ENCODE results near the gene PON2. TPM values are rescaled to one million over a fixed set of nuclear protein-coding genes. Genes with fewer than 3 reads are reported as not detected.
A peak's percentile ranks its signal among the peaks of the same experiment; 100 is the strongest.

PON2 gene
- total and polyA plus RNA-seq, 8 donors: 10.5 to 48.3 (median 20.9) TPM

DNA sequence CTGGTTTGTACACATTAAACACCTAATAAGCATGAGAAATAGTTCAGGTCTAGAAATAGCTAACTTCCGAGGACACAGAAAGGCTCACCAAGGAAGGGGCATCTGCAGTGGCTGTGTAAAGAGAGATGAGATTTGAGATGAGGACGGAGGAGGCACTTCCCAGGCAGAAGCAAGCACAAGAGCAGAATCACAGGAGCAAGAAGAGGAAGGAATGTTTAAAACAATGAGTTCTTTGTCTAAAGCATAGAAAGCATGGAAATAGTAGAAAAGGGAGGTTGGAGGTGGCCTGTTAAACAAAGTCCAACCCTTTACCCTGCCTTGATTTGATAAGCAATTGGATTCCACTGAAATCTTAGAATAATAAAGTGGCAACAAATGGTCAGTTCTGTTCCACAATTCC, 27.1 kb downstream of the PON2 start:
- H3K36me3 ChIP-seq: peaks cover 0 to 2% (median 0%) of the 10 kb centered on the region in 3 donors

DNA sequence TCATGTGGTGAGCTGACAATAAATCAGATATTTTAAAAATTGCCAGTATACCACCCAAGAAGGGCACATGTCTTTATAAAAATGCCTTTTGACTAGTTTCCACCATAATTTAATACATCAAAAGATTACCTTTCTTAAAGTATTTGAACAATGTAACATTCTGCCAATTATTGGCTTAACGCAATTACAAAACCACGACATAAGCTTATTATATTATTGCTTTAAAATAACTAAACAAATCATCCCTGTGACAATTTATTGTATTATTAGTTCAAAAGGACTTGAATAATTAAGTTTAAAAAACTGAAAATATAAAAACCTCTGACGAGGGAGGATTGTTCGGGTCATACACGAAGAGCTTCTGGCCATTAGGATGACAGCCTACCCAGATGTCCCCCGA, 29.0 kb downstream of the PON2 start:
- 95% methylated on average over 6 of the region's 6 CpGs for WGBS, 2 donors
- Histone ChIP-seq H3K36me3 (peaks cover 0 to under 1% (median 0%) of the 10 kb centered on the region in 3 donors), H3K4me3 (no peak overlapping the region), H3K27ac (no peak overlapping the region), H3K9me3 (no peaks in the 10 kb centered on the region), H3K27me3 (no peaks in the 10 kb centered on the region), H3K4me1 (no peaks in the 10 kb centered on the region)
- DNase-seq (no peak), FAIRE-seq (no peak), ATAC-seq (no peak)
- TF ChIP-seq, protein P1, sequence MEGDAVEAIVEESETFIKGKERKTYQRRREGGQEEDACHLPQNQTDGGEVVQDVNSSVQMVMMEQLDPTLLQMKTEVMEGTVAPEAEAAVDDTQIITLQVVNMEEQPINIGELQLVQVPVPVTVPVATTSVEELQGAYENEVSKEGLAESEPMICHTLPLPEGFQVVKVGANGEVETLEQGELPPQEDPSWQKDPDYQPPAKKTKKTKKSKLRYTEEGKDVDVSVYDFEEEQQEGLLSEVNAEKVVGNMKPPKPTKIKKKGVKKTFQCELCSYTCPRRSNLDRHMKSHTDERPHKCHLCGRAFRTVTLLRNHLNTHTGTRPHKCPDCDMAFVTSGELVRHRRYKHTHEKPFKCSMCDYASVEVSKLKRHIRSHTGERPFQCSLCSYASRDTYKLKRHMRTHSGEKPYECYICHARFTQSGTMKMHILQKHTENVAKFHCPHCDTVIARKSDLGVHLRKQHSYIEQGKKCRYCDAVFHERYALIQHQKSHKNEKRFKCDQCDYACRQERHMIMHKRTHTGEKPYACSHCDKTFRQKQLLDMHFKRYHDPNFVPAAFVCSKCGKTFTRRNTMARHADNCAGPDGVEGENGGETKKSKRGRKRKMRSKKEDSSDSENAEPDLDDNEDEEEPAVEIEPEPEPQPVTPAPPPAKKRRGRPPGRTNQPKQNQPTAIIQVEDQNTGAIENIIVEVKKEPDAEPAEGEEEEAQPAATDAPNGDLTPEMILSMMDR (IDR thresholded peaks at IDR 0.05): no peak
- intact Hi-C loops (cut with DNase I): no loop called here

More for the DNA sequence above, 27.1 kb downstream of the PON2 start:
- Histone ChIP-seq H3K27ac (no peak overlapping the region), H3K27me3 (no peaks in the 10 kb centered on the region), H3K9me3 (no peaks in the 10 kb centered on the region), H3K4me1 (no peaks in the 10 kb centered on the region), H3K4me3 (no peak overlapping the region)
- WGBS, 2 donors: 54 to 86% methylated on average over 2 of the region's 2 CpGs
- no peak for DNase-seq
- ATAC-seq: peak in 1 of 4 donors; percentile 26
- TF ChIP-seq, protein P1 (IDR thresholded peaks at IDR 0.05): no peak
- no peak for FAIRE-seq
- intact Hi-C loops (cut with DNase I): no loop called here

DNA sequence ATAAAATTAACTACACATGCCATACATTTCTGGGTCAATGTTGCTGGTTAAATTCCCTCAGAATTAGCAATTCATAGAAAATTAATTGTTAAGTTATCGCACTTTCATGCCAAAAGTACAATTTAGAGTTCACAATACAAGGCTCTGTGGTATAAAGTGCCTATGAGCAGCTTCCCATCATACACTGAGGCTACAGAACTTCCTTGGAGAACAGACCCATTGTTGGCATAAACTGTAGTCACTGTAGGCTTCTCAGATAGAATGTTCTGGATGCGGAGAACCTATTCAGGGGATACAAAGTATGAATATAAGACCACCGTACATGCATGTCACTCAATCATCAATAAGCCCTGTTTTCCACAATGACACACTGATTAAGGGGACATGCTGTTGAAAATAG, 29.6 kb downstream of the PON2 start:
- no peak for DNase-seq
- TF ChIP-seq, protein P1 (IDR thresholded peaks at IDR 0.05): no peak
- 94 to 95% methylated on average over 3 of the region's 3 CpGs for WGBS, 2 donors
- no peaks in the 10 kb centered on the region for H3K4me1 ChIP-seq
- no peak for FAIRE-seq
- H3K36me3 ChIP-seq: no peaks in the 10 kb centered on the region
- H3K4me3 ChIP-seq: no peak overlapping the region
- H3K27me3 ChIP-seq: no peaks in the 10 kb centered on the region
- H3K9me3 ChIP-seq: no peaks in the 10 kb centered on the region
- intact Hi-C loops (cut with DNase I): no loop called here
- H3K27ac ChIP-seq: no peak overlapping the region
- no peak for ATAC-seq

DNA sequence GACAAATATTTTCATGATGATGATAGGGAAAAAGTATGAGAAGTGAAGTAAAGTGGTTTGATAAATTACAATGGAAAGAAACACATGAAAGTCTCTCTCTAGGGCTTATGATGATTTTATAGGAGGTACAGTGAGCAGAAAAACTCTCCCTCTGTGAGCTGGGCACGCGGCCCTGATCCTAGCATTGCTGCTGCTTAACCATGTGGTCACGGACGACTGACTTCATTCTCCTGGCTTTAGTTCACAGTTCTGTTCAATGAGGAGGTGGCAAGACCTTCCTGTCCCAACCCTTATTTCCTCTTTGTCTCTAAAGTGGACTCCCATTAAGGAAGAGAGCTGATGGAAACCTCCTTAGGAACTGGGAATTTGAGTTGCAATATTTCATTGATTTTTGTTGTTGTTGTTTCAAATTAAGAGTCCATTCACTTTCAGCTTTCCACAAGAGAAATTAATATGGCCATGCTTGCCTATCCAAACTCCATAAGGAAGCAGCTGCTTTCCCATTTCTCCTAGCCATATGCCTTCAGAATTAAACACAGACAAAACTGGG, 30.4 kb downstream of the PON2 start:
- Histone ChIP-seq H3K27ac (no peak overlapping the region), H3K4me1 (no peaks in the 10 kb centered on the region), H3K36me3 (no peaks in the 10 kb centered on the region), H3K4me3 (no peak overlapping the region), H3K27me3 (no peaks in the 10 kb centered on the region), H3K9me3 (no peaks in the 10 kb centered on the region)
- DNase-seq (no peak), ATAC-seq (peak in 3 of 4 donors; percentile 28 to 43 (median 30)), FAIRE-seq (no peak)
- 63 to 76% methylated on average over 4 of the region's 4 CpGs for WGBS, 2 donors
- TF ChIP-seq, protein P1 (IDR thresholded peaks at IDR 0.05): no peak
- intact Hi-C loops (cut with DNase I): no loop called here

GRCh38 chr7:95398155-95398940, 36.5 kb downstream of the PON2 start:
- intact Hi-C loops (cut with DNase I): no loop called here
- Histone ChIP-seq H3K27ac (no peak overlapping the region), H3K9me3 (no peaks in the 10 kb centered on the region), H3K27me3 (no peaks in the 10 kb centered on the region), H3K36me3 (no peaks in the 10 kb centered on the region), H3K4me1 (peaks cover 0 to 4% (median 0%) of the 10 kb centered on the region in 3 donors), H3K4me3 (peak overlapping the region in 2 of 4 donors; percentile 58 to 61)
- 49 to 68% methylated on average over 4 of the region's 4 CpGs for WGBS, 2 donors
- TF ChIP-seq, protein P1 (IDR thresholded peaks at IDR 0.05): no peak
- DNase-seq (no peak), ATAC-seq (peak in 3 of 4 donors; percentile 33 to 50 (median 39)), FAIRE-seq (no peak)

Measured in pancreas (tissue), 10 donors.